Measurements from ENCODE around the gene EGLN2. TPM values are rescaled to one million over a fixed set of nuclear protein-coding genes. Genes with fewer than 3 reads are reported as not detected.

Gene EGLN2
- total and polyA plus RNA-seq, 4 donors = 130 to 157 (median 132) TPM

GRCh38 chr19:40791996-40792395 is 7.0 kb upstream of the EGLN2 start:
- peak overlapping the region in 1 of 2 donors; percentile 60 for H3K27ac ChIP-seq (ENCODE audit: low read depth in 1 of 2, low read length in 1 of 2)
- WGBS, 2 donors = 67 to 84% methylated on average over 3 of the region's 3 CpGs

GRCh38 chr19:40797166-40797962 is 1.6 kb upstream of the EGLN2 start:
- Histone ChIP-seq H3K4me1 (ENCODE audit: control insufficient read depth in 5 of 5, insufficient read depth in 5 of 5, low read length in 5 of 5) (peaks cover 9 to 34% (median 23%) of the 10 kb centered on the region in 5 donors), H3K27me3 (ENCODE audit: control insufficient read depth in 3 of 3, insufficient read depth in 3 of 3, low read length in 2 of 3) (no peaks in the 10 kb centered on the region), H3K27ac (ENCODE audit: low read depth in 1 of 2, low read length in 1 of 2) (peak overlapping the region in 1 of 2 donors; percentile 83), H3K9me3 (ENCODE audit: control insufficient read depth in 4 of 4, insufficient read depth in 3 of 4, low read length in 3 of 4) (no peaks in the 10 kb centered on the region), H3K9ac (ENCODE audit: insufficient read depth in 1 of 2, low read length in 2 of 2) (no peak overlapping the region), H3K4me3 (no peak overlapping the region), H3K36me3 (ENCODE audit: control insufficient read depth in 4 of 4, insufficient read depth in 4 of 4, low read length in 4 of 4) (peaks cover 0 to 15% (median 0%) of the 10 kb centered on the region in 4 donors)
- DNase-seq (no peak), ATAC-seq (ENCODE audit: insufficient read depth, low FRiP score) (no peak)
- 94 to 97% methylated on average over 14 of the region's 14 CpGs for WGBS, 2 donors
- TF ChIP-seq CTCF (IDR thresholded peaks at IDR 0.05; ENCODE audit: control extremely low read depth, extremely low read depth) = no peak

More at GRCh38 chr19:40791996-40792395, 7.0 kb upstream of the EGLN2 start:
- no peak for TF ChIP-seq CTCF (IDR thresholded peaks at IDR 0.05; ENCODE audit: control extremely low read depth, extremely low read depth)
- DNase-seq = no peak
- H3K9ac ChIP-seq (ENCODE audit: insufficient read depth in 1 of 2, low read length in 2 of 2) = peak overlapping the region in 1 of 2 donors; percentile 11
- no peak overlapping the region for H3K4me3 ChIP-seq
- peaks cover 0 to 10% (median 0%) of the 10 kb centered on the region in 4 donors for H3K36me3 ChIP-seq (ENCODE audit: control insufficient read depth in 4 of 4, insufficient read depth in 4 of 4, low read length in 4 of 4)
- peaks cover 0 to 2% (median 0%) of the 10 kb centered on the region in 4 donors for H3K9me3 ChIP-seq (ENCODE audit: control insufficient read depth in 4 of 4, insufficient read depth in 3 of 4, low read length in 3 of 4)
- no peak for ATAC-seq (ENCODE audit: insufficient read depth, low FRiP score)
- no peaks in the 10 kb centered on the region for H3K27me3 ChIP-seq (ENCODE audit: control insufficient read depth in 3 of 3, insufficient read depth in 3 of 3, low read length in 2 of 3)
- peaks cover 0 to 7% (median 5%) of the 10 kb centered on the region in 5 donors for H3K4me1 ChIP-seq (ENCODE audit: control insufficient read depth in 5 of 5, insufficient read depth in 5 of 5, low read length in 5 of 5)

GRCh38 chr19:40797963-40798682 is 868 bp upstream of the EGLN2 start:
- Histone ChIP-seq H3K9me3 (ENCODE audit: control insufficient read depth in 4 of 4, insufficient read depth in 3 of 4, low read length in 3 of 4) (no peaks in the 10 kb centered on the region), H3K9ac (ENCODE audit: insufficient read depth in 1 of 2, low read length in 2 of 2) (peak overlapping the region; percentile 56 to 85), H3K27ac (ENCODE audit: low read depth in 1 of 2, low read length in 1 of 2) (peak overlapping the region; percentile 78 to 83), H3K4me1 (ENCODE audit: control insufficient read depth in 5 of 5, insufficient read depth in 5 of 5, low read length in 5 of 5) (peaks cover 12 to 39% (median 26%) of the 10 kb centered on the region in 5 donors), H3K4me3 (no peak overlapping the region), H3K27me3 (ENCODE audit: control insufficient read depth in 3 of 3, insufficient read depth in 3 of 3, low read length in 2 of 3) (no peaks in the 10 kb centered on the region), H3K36me3 (ENCODE audit: control insufficient read depth in 4 of 4, insufficient read depth in 4 of 4, low read length in 4 of 4) (peaks cover 0 to 15% (median under 1%) of the 10 kb centered on the region in 4 donors)
- WGBS, 2 donors = 8% methylated on average over 28 of the region's 28 CpGs
- TF ChIP-seq CTCF (IDR thresholded peaks at IDR 0.05; ENCODE audit: control extremely low read depth, extremely low read depth) = no peak
- peak in 2 of 3 donors; percentile 66 to 71 for DNase-seq
- no peak for ATAC-seq (ENCODE audit: insufficient read depth, low FRiP score)

All from lung (tissue), 12 donors.